Kidney (tissue), 14 donors: ENCODE measurements around the gene SOBP. TPM values are rescaled to one million over a fixed set of nuclear protein-coding genes. Genes with fewer than 3 reads are reported as not detected.

Experiments used
- DNase-seq, 5 donors: peaks; one replicate each; pipeline ENCODE4 v3.0.0-alpha.2; 2013 to 2020
- FAIRE-seq: peaks from 2 replicates; lab custom pipeline; 2012; peaks lifted over from hg19 to GRCh38; lab: Jason Lieb, UNC
- H3K27ac ChIP-seq, 2 donors: one replicate each; pipeline ENCODE4 v1.7.0; 2013; ENCODE audit warnings: low read depth in 2 of 2, low read length in 2 of 2, inconsistent platforms in 1 of 2
- H3K27me3 ChIP-seq: one replicate; pipeline ENCODE4 v1.7.1; 2013; ENCODE audit warnings: low read length, inconsistent platforms; ENCODE audit not compliant: control insufficient read depth, insufficient read depth
- H3K36me3 ChIP-seq, 3 donors: one replicate each; pipeline versions ENCODE4 v1.7.0 to v1.7.1; 2013; ENCODE audit warnings: low read length in 3 of 3, control low read depth in 1 of 3, inconsistent platforms in 1 of 3; ENCODE audit not compliant: insufficient read depth in 3 of 3, control insufficient read depth in 2 of 3
- H3K4me1 ChIP-seq, 3 donors: one replicate each; pipeline versions ENCODE4 v1.7.0 to v1.7.1; 2013; ENCODE audit warnings: low read length in 3 of 3, inconsistent platforms in 1 of 3, low read depth in 1 of 3; ENCODE audit not compliant: control insufficient read depth in 2 of 3, insufficient read depth in 2 of 3
- H3K4me3 ChIP-seq, 3 donors: one replicate each; pipeline versions ENCODE4 v1.7.0 to v1.8.1; 2013; ENCODE audit warnings: low read length in 3 of 3, control low read depth in 1 of 3, inconsistent platforms in 1 of 3
- H3K9ac ChIP-seq, 3 donors: one replicate each; pipeline versions ENCODE4 v1.7.0 to v1.7.1; 2013; ENCODE audit warnings: low read length in 3 of 3, control low read depth in 1 of 3, inconsistent platforms in 1 of 3
- H3K9me3 ChIP-seq, 3 donors: one replicate each; pipeline versions ENCODE4 v1.7.0 to v1.7.1; 2013; ENCODE audit warnings: low read length in 3 of 3, control low read depth in 1 of 3, inconsistent platforms in 1 of 3; ENCODE audit not compliant: control insufficient read depth in 2 of 3, insufficient read depth in 1 of 3
- intact Hi-C: fragments of 100-400 bp; cut with DNase I; formaldehyde crosslinking; loops from one replicate; pipeline ENCODE4 v1.11.1; 2022
- polyA plus RNA-seq: library from polyadenylated mRNA; stranded (reverse); fragments of 350-450 nt; fragmentation: Illumina TruSeq; extraction: RNeasy Lipid Tissue Mini Kit (QIAGEN cat#74804); gene quantifications from one replicate; pipeline ENCODE4 v1.2.3, GENCODE V29; 2014; ENCODE audit warnings: low read depth, low replicate concordance; ENCODE audit not compliant: insufficient read depth
- total RNA-seq: library from RNA; stranded (reverse); fragmentation: NEBNext Ultra II Directional; extraction: Animal tissue kit (Norgen Biotek cat#: 25700); gene quantifications from one replicate; pipeline ENCODE4 v1.2.1, GENCODE V29; 2021
- TF ChIP-seq, protein P1 (sequence below): IDR thresholded peaks from 3 replicates; pipeline ENCODE4 v1.5.1; 2012; ENCODE audit warnings: mild to moderate bottlenecking, moderate library complexity, borderline replicate concordance; ENCODE audit not compliant: insufficient read depth; ENCODE audit errors: extremely low read depth
- donor health status: control.
- donor health status: control.
- donor health status: control.
- donor health status: control.
- donor health status: control.
- donor health status: DM: yes; HTN: yes; CAD: no.
- donor health status: Normal renal cell carcinoma (clear cell type).

Gene SOBP
- total and polyA plus RNA-seq, 2 donors from 2014 or later, result 5.4 to 9.5 TPM

DNA sequence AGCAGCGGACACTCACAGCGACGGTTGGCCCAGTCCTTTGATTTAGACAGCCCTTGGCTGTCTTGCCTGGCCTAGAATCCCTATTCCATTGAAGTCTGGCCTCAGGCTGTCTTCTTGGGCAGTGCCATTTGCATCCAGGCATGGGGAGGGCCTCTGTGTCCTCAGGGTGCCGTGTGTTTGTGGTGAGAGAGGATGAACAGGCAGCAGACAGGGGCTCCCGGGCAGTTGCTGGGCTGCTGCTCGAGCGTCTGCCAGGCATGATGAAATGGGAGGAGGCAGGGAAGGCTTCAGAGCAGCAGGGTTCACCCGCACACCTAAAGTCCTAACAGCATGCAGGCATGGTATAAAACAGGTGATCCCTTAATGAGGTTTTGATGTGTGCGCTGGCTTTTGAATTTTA, 126.9 kb downstream of the SOBP start:
- TF ChIP-seq, protein P1, sequence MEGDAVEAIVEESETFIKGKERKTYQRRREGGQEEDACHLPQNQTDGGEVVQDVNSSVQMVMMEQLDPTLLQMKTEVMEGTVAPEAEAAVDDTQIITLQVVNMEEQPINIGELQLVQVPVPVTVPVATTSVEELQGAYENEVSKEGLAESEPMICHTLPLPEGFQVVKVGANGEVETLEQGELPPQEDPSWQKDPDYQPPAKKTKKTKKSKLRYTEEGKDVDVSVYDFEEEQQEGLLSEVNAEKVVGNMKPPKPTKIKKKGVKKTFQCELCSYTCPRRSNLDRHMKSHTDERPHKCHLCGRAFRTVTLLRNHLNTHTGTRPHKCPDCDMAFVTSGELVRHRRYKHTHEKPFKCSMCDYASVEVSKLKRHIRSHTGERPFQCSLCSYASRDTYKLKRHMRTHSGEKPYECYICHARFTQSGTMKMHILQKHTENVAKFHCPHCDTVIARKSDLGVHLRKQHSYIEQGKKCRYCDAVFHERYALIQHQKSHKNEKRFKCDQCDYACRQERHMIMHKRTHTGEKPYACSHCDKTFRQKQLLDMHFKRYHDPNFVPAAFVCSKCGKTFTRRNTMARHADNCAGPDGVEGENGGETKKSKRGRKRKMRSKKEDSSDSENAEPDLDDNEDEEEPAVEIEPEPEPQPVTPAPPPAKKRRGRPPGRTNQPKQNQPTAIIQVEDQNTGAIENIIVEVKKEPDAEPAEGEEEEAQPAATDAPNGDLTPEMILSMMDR, result no peak
- intact Hi-C loops, result no loop called here
- FAIRE-seq, result no peak
- H3K27me3 ChIP-seq, result no peaks in the 10 kb centered on the region
- no peak overlapping the region for H3K27ac ChIP-seq
- no peak overlapping the region for H3K4me3 ChIP-seq
- no peaks in the 10 kb centered on the region for H3K36me3 ChIP-seq
- DNase-seq, result peak in 1 of 5 donors; percentile 36
- peaks cover 1 to 4% (median 4%) of the 10 kb centered on the region in 3 donors for H3K4me1 ChIP-seq
- H3K9me3 ChIP-seq, result no peaks in the 10 kb centered on the region
- H3K9ac ChIP-seq, result no peak overlapping the region

DNA sequence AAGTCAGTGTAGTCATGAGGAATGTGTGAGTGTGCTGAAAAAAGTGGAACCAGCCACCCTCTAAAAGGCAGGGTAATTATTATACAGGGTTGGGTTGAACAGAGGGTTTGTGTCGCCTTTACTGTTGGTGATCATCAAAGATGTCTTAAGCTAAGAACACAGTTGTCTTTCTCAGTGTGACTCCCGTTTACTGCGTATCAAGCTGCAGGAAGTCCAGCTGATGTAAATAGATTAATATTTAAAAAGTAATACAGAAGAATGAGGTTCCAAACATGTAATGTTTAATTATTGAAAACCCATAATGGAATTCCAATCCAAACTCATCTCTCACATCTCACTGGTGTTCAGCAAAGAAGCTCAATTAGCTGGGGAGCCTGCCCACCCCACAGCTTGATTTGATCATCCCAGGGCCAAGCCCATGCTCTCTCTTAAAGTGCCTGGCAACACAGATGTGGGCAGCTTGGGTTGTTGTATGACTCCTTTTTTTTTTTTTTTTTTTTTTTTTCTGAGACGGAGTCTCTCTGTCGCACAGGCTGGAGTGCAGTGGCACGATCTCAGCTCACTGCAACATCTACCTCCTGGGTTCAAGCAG, 127.5 kb downstream of the SOBP start:
- Histone ChIP-seq H3K27me3 (no peaks in the 10 kb centered on the region), H3K4me3 (no peak overlapping the region), H3K27ac (no peak overlapping the region), H3K9me3 (no peaks in the 10 kb centered on the region), H3K36me3 (no peaks in the 10 kb centered on the region), H3K4me1 (peaks cover 0 to 4% (median 0%) of the 10 kb centered on the region in 3 donors), H3K9ac (no peak overlapping the region)
- TF ChIP-seq, protein P1, result no peak
- intact Hi-C loops, result no loop called here
- DNase-seq (no peak), FAIRE-seq (no peak)

GRCh38 chr6:107618672-107619071, 128.8 kb downstream of the SOBP start:
- no peaks in the 10 kb centered on the region for H3K27me3 ChIP-seq
- peak in 3 of 5 donors; percentile 45 to 63 (median 62) for DNase-seq
- H3K4me1 ChIP-seq, result peaks cover 0 to 4% (median 0%) of the 10 kb centered on the region in 3 donors
- no peak overlapping the region for H3K4me3 ChIP-seq
- no peak overlapping the region for H3K9ac ChIP-seq
- H3K27ac ChIP-seq, result no peak overlapping the region
- intact Hi-C loops, result no loop called here
- no peaks in the 10 kb centered on the region for H3K9me3 ChIP-seq
- TF ChIP-seq, protein P1, result no peak
- H3K36me3 ChIP-seq, result no peaks in the 10 kb centered on the region
- no peak for FAIRE-seq
